Neural crest cell (in vitro differentiated cells): Measurements from ENCODE around the gene KIAA1755. TPM values are rescaled to one million over a fixed set of nuclear protein-coding genes. Genes with fewer than 3 reads are reported as not detected.

Experiments used
- DNase-seq: peaks from one replicate; pipeline ENCODE4 v3.0.0; 2021; ENCODE audit warnings: low read depth, mixed read lengths, low spot score
- H3K27ac Mint-ChIP-seq: one replicate; pipeline ENCODE4 v1.8.0; 2021; ENCODE audit warnings: mild to moderate bottlenecking, mixed read lengths; ENCODE audit not compliant: unreplicated experiment
- H3K27me3 Mint-ChIP-seq: 2 replicates; pipeline ENCODE4 v1.8.0; 2021; ENCODE audit warnings: low read depth, mild to moderate bottlenecking, mixed read lengths
- H3K36me3 Mint-ChIP-seq: 2 replicates; pipeline ENCODE4 v1.8.0; 2021; ENCODE audit warnings: low read depth, mild to moderate bottlenecking, mixed read lengths
- H3K4me1 Mint-ChIP-seq: 2 replicates; pipeline ENCODE4 v1.8.0; 2021; ENCODE audit warnings: mixed read lengths
- H3K4me3 Mint-ChIP-seq: one replicate; pipeline ENCODE4 v1.8.0; 2021; ENCODE audit warnings: mild to moderate bottlenecking, mixed read lengths
- H3K9me3 Mint-ChIP-seq: 2 replicates; pipeline ENCODE4 v1.8.0; 2021; ENCODE audit warnings: mixed read lengths
- total RNA-seq: library from RNA; stranded (reverse); gene quantifications from 2 replicates; pipeline ENCODE4 v1.2.1, GENCODE V29; 2021
- TF ChIP-seq, protein P1 (sequence below): fragments of 200-600 bp; sonication (generic); conservative IDR thresholded peaks from 2 replicates; pipeline ENCODE4 v1.5.0; 2021; ENCODE audit warnings: antibody characterized with exemption, mild to moderate bottlenecking

Gene KIAA1755
- total RNA-seq, 1 donor from 2014 or later, result 8.6 TPM

DNA sequence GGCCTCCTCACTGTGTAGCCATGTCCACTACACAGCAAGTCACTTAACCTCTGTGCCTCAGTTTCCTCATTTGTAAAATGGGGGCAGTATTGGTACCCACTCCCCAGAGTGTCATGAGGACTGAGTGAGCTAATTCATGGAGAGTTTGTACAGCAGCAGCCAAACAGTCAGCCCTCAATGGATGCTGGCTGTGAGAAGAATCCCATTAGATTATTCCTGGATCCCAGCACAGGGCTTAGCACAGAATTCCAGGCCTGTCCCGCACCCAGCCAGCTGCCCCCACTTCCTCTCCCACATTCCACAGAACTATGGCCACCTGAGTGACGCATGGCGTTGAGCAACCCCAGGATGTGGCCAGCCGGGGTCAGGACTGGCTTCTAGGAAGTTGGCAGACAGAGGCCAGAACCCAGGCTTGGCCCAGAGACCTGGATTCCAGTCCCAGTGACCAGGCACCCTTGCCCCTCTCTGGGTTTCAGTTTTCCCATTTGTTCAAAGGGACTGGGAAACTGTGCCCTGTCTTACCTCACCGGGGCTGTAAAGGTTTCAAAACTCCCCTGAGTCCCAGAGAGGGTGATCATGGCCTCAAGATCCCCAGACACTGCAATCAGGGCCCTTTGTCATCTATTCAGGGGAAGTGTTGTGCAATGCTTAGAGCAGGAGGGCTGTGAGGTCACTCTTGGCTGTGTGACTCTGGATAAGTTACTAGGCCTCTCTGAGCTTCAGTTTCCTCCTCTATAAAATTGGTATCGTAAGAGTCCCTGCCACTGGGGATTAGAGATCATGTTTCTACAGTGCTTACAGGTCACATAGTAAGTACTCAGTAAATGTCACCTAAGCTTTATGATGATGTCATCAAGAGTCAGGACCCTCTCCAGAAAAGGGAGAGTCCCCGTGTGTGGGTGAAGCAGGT is 92.4 kb downstream of the KIAA1755 start:
- TF ChIP-seq, protein P1, sequence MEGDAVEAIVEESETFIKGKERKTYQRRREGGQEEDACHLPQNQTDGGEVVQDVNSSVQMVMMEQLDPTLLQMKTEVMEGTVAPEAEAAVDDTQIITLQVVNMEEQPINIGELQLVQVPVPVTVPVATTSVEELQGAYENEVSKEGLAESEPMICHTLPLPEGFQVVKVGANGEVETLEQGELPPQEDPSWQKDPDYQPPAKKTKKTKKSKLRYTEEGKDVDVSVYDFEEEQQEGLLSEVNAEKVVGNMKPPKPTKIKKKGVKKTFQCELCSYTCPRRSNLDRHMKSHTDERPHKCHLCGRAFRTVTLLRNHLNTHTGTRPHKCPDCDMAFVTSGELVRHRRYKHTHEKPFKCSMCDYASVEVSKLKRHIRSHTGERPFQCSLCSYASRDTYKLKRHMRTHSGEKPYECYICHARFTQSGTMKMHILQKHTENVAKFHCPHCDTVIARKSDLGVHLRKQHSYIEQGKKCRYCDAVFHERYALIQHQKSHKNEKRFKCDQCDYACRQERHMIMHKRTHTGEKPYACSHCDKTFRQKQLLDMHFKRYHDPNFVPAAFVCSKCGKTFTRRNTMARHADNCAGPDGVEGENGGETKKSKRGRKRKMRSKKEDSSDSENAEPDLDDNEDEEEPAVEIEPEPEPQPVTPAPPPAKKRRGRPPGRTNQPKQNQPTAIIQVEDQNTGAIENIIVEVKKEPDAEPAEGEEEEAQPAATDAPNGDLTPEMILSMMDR, result no peak
- H3K36me3 Mint-ChIP-seq, result no peaks in the 10 kb centered on the region
- DNase-seq, result no peak
- H3K27me3 Mint-ChIP-seq, result no peaks in the 10 kb centered on the region
- no peak overlapping the region for H3K27ac Mint-ChIP-seq
- no peaks in the 10 kb centered on the region for H3K9me3 Mint-ChIP-seq
- peaks cover 23% of the 10 kb centered on the region for H3K4me1 Mint-ChIP-seq
- no peak overlapping the region for H3K4me3 Mint-ChIP-seq

DNA sequence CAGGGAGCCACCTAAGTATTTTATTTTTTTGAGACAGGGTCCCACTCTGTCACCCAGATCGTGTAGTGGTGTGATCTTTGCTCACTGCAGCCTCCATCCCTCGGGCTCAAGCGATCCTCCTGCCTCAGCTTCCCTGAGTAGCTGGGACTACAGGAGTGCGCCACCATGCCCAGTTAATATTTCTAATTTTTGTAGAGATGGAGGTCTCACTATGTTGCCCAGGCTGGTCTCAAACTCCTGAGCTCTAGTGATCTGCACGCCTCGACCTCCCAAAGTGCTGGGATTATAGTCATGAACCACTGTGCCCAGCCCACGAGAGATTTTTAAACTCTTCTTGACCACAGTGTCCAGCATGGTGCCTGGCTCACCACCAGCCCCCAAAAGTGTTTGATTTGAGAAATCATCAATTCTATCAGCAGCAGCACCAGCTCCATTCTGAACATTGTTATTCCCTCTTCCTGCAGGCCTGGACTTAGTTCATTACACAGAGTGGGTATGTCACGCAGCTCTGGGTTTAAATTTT is 93.1 kb downstream of the KIAA1755 start:
- TF ChIP-seq, protein P1, result no peak
- Mint-ChIP-seq H3K9me3 (no peaks in the 10 kb centered on the region), H3K27me3 (no peaks in the 10 kb centered on the region), H3K36me3 (no peaks in the 10 kb centered on the region), H3K4me1 (peaks cover 18% of the 10 kb centered on the region), H3K4me3 (no peak overlapping the region), H3K27ac (no peak overlapping the region)
- DNase-seq, result no peak

DNA sequence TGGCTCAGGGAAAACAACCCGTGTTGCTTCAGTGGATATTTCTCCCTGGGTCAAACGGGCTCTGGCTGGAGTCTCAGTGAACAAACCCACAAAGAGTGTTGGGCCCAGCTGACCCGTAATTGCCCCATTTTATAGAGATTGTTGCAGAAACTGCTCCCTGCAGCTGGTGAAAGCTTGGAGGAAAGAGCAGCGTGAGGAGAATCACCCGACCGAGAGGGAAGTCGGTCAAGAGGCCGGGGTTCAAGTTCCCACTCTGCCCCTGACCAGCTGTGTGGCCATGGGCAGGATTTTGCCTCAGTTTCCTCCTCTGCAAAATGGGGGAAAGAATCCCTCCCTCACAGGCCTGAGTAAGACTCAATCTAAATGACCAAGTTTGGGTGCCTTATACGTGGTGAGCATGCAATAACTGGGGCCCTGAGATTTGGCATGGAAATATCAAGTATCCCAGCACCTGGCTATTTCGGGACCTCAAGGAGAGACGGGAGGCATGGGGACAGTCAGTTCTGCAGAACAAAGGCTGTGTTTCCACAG is 93.8 kb downstream of the KIAA1755 start:
- Mint-ChIP-seq H3K36me3 (no peaks in the 10 kb centered on the region), H3K27ac (no peak overlapping the region)
- no peak for DNase-seq

DNA sequence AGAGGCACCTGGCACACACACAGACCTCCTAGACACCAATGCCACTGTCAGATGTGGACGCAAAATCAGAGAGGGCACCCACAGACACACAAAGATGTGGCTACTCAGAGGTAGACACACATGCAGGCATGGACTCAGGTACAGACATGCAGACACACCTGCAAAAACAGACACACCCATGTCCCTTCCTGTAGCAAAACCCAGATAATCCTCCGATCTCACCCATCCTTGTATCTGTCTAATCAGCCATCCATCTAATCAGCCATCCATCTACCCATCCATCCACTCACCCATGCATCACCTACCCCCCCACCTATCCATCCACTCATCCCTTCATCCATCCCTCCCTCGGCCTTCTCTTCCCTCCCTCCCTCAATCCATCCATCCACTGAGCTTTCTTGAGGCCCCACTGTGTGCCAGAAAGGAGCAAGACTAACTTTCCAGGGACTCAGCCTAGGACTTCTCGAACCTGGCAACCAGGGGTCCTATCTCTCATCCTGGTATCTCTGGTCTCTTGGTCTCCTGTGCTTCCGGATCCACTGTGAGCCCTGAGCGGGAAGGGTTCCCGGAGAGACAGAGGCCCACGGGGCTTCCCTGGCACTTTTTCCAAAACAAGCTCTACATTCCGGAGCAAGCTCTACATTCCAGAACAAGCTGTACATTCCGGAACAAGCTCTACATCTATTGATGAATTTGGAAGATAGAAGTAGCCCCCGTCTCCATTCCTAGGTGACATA is 94.4 kb downstream of the KIAA1755 start:
- Mint-ChIP-seq H3K4me1 (peaks cover 15% of the 10 kb centered on the region), H3K36me3 (no peaks in the 10 kb centered on the region), H3K27ac (no peak overlapping the region), H3K4me3 (no peak overlapping the region), H3K27me3 (no peaks in the 10 kb centered on the region), H3K9me3 (no peaks in the 10 kb centered on the region)
- TF ChIP-seq, protein P1, result no peak
- no peak for DNase-seq

More for the DNA sequence above, 93.8 kb downstream of the KIAA1755 start:
- Mint-ChIP-seq H3K4me3 (no peak overlapping the region), H3K27me3 (no peaks in the 10 kb centered on the region), H3K9me3 (no peaks in the 10 kb centered on the region), H3K4me1 (peaks cover 16% of the 10 kb centered on the region)
- TF ChIP-seq, protein P1, result no peak
